ENCODE measurements around the gene KCTD16. TPM values are rescaled to one million over a fixed set of nuclear protein-coding genes. Genes with fewer than 3 reads are reported as not detected.

Gene KCTD16
- total RNA-seq, 1 experiment from 2014 or later = 0.64 TPM

DNA sequence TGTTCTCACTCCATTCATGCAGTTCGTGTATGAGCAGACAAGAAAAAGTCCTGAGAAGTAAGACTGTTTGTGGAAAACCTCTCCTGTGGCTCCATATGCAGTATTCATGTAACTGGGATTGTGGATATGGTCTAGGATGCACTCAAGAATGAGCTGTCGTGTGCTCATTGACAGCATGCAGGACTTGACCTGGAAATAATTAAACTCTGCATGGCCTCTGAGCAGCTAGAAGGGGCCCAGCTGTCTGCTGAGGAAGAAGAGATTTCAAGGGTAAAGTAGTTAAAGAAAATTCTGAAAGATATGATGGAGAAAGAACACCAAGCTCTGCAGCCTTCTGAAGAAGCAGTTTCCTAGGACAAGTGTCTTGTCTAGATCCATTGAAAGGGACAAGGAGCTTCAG lies 89.4 kb downstream of the KCTD16 start (continued):
- TF ChIP-seq, protein P1, sequence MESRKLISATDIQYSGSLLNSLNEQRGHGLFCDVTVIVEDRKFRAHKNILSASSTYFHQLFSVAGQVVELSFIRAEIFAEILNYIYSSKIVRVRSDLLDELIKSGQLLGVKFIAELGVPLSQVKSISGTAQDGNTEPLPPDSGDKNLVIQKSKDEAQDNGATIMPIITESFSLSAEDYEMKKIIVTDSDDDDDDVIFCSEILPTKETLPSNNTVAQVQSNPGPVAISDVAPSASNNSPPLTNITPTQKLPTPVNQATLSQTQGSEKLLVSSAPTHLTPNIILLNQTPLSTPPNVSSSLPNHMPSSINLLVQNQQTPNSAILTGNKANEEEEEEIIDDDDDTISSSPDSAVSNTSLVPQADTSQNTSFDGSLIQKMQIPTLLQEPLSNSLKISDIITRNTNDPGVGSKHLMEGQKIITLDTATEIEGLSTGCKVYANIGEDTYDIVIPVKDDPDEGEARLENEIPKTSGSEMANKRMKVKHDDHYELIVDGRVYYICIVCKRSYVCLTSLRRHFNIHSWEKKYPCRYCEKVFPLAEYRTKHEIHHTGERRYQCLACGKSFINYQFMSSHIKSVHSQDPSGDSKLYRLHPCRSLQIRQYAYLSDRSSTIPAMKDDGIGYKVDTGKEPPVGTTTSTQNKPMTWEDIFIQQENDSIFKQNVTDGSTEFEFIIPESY (IDR thresholded peaks at IDR 0.05; ENCODE audit: extremely low read depth, insufficient replicate concordance, low read length) = no peak
- TF ChIP-seq CBX3 (IDR thresholded peaks at IDR 0.05; ENCODE audit: low read depth) (no peak), ELF1 (IDR thresholded peaks at IDR 0.05; ENCODE audit: borderline replicate concordance, low read depth) (no peak), RAD21 (IDR thresholded peaks at IDR 0.05; ENCODE audit: low read depth) (no peak), POLR2AphosphoS5 (IDR thresholded peaks at IDR 0.05; ENCODE audit: low read depth, low read length) (no peak), ZNF274 (IDR thresholded peaks at IDR 0.05; ENCODE audit: low read depth, low read length) (no peak), CEBPB (IDR thresholded peaks at IDR 0.05; ENCODE audit: low read depth) (no peak), EGR1 (IDR thresholded peaks at IDR 0.05; ENCODE audit: low read depth) (no peak)
- TF ChIP-seq, protein P2, sequence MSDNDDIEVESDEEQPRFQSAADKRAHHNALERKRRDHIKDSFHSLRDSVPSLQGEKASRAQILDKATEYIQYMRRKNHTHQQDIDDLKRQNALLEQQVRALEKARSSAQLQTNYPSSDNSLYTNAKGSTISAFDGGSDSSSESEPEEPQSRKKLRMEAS (IDR thresholded peaks at IDR 0.05) = no peak
- TF ChIP-seq, protein P3, sequence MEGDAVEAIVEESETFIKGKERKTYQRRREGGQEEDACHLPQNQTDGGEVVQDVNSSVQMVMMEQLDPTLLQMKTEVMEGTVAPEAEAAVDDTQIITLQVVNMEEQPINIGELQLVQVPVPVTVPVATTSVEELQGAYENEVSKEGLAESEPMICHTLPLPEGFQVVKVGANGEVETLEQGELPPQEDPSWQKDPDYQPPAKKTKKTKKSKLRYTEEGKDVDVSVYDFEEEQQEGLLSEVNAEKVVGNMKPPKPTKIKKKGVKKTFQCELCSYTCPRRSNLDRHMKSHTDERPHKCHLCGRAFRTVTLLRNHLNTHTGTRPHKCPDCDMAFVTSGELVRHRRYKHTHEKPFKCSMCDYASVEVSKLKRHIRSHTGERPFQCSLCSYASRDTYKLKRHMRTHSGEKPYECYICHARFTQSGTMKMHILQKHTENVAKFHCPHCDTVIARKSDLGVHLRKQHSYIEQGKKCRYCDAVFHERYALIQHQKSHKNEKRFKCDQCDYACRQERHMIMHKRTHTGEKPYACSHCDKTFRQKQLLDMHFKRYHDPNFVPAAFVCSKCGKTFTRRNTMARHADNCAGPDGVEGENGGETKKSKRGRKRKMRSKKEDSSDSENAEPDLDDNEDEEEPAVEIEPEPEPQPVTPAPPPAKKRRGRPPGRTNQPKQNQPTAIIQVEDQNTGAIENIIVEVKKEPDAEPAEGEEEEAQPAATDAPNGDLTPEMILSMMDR (IDR thresholded peaks at IDR 0.05 in 2 of 3, conservative IDR thresholded peaks at IDR 0.05 in 1 of 3; ENCODE audit: borderline replicate concordance in 1 of 3, insufficient read depth in 1 of 3, low read depth in 2 of 3, low read length in 2 of 3) = no peak

DNA sequence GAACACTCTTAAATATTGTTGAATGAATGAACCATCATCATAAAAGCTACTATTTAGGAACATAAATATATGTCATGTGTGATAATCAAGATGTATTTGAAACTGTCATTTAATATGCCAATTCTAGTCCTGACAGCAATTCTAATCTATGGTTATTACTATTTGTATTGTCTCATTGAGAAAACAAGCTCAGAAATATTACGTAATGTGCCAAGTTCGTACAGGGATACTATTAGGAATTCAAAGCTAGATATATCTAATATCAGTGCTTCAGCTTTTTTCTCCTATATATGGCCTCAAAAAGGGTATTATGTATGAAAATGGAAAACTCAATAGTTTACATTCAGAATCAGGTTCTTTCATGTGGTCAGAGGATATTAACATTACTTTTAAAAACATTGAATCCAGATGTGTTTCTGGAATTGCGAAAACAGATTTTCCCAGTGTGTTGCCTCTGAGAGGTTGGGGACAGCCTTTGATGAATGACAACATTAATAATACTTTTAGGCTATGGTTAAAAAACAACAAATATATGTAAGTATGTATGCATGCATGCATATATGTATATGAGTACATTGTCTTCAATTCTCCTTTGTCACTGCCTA lies 95.1 kb downstream of the KCTD16 start:
- CTCF ChIA-PET = no interaction called here
- Histone ChIP-seq H3K4me3 (replicated peaks in 1 of 2; ENCODE audit: low read depth in 1 of 2, low read length in 2 of 2) (no peak overlapping the region), H4K20me1 (ENCODE audit: insufficient read depth) (no peaks in the 10 kb centered on the region), H3K27me3 (ENCODE audit: insufficient read depth, low read length) (peaks cover 31% of the 10 kb centered on the region), H3K79me2 (ENCODE audit: insufficient read depth, low read length) (no peaks in the 10 kb centered on the region), H3K9me3 (ENCODE audit: control insufficient read depth in 1 of 2, insufficient read depth in 1 of 2, low read depth in 1 of 2, low read length in 2 of 2) (no peaks in the 10 kb centered on the region), H3K9me2 (ENCODE audit: insufficient read depth) (no peaks in the 10 kb centered on the region), H3K9ac (ENCODE audit: low read length) (no peak overlapping the region), H3K36me3 (ENCODE audit: control insufficient read depth in 1 of 2, insufficient read depth in 2 of 2, low read length in 2 of 2) (no peaks in the 10 kb centered on the region), H2AFZ (ENCODE audit: low read depth, low read length, poor library complexity, severe bottlenecking) (no peak overlapping the region), H3K4me2 (ENCODE audit: low read length) (no peak overlapping the region), H3K27ac (ENCODE audit: low read depth, low read length) (no peak overlapping the region), H3K4me1 (ENCODE audit: control insufficient read depth in 1 of 2, insufficient read depth in 2 of 2, low read length in 2 of 2) (no peaks in the 10 kb centered on the region)
- POLR2A ChIA-PET = no interaction called here
- RAD21 ChIA-PET (ENCODE audit: low non-redundant PET in 1 of 2, low total read pairs in 2 of 2, uncharacterized antibody in 2 of 2, unreplicated experiment in 2 of 2) = no interaction called here
- no peak for DNase-seq (ENCODE audit: low read depth, low spot score)
- ATAC-seq = no peak
- intact Hi-C loops (cut with micrococcal nuclease) = no loop called here
- no TSS peak for BruUV-seq (replicated peaks)
- TF ChIP-seq POLR2AphosphoS5 (IDR thresholded peaks at IDR 0.05; ENCODE audit: low read depth, low read length) (no peak), RAD21 (IDR thresholded peaks at IDR 0.05; ENCODE audit: low read depth) (no peak), POLR2A (IDR thresholded peaks at IDR 0.05; ENCODE audit: borderline replicate concordance, extremely low read depth, insufficient read depth, insufficient read length) (no peak), ZFX (IDR thresholded peaks at IDR 0.05) (no peak)

Data from HCT116 (cell line).